Parietal lobe (tissue), 1 donor: ENCODE measurements around the gene EFCAB10. TPM values are rescaled to one million over a fixed set of nuclear protein-coding genes. Genes with fewer than 3 reads are reported as not detected.

Experiments used
- total RNA-seq: library from RNA; depleted of rRNA; stranded (reverse); fragments of >200 nt; gene quantifications from one replicate; pipeline ENCODE4 v1.2.3, GENCODE V29; 2014

The EFCAB10 gene
- 2.2 TPM for total RNA-seq

GRCh38 chr7:105581066-105581811 is at the start of gene EFCAB10:
EFCAB10 (minus strand) TSS chr7:105581493; CDS start chr7:105581463, 30 bp downstream.

GRCh38 chr7:105531792-105532671 is 49.3 kb downstream of the EFCAB10 start, which contains the start of gene RINT1:
RINT1 (plus strand) TSS chr7:105532201; CDS start chr7:105532316, 115 bp downstream.

DNA sequence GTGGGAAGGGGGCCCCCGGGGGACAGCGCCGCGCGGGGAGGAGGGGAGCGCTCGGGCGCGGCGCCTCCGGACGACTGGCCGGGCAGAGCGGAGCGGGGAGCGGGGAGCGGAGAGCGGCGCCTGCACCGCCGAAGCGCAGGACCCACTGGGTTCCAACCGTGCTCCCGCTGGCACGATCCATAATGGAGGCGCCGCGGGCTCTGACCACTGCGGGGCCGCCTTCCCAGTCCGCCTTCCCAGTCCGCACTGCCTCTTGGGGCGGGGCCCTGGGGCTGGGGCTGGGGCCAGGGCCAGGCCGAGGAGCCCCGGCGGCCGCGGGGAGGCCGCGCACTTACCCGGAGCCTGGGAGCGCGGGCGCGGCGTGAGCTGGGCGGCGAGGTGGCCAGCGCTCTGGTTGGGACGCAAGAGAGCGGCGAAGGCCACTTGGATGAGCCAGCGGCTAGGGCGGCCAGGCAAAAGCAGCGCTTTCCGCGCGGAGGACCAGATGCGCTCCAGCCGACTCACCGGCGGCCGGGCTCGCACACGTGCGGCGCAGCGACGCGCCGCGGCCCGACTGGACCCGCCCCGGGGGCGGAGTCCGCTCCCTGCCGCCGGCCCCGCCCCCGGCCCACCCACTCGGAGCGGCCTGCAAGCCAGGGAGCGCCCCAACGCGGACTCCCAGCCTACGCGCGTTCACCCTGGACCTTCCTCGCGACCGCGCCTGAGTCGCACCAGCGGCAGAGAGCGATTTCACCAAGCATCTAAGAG is 59.4 kb downstream of the EFCAB10 start, which contains the start of gene PUS7:
TSS of gene PUS7 (minus strand) at position 555 of the 747 bp plus-strand sequence. CDS start 13,759 bp downstream, outside the sequence.

Other genes starting within 250 kb of the EFCAB10 start
- gene SRPK2, start 192.6 kb downstream of the EFCAB10 start, total RNA-seq: 293 TPM
- gene PUS7, start 59.2 kb downstream of the EFCAB10 start, total RNA-seq: 27.5 TPM
- gene RINT1, start 49.3 kb downstream of the EFCAB10 start, total RNA-seq: 36.3 TPM